HCT116 (cell line): ENCODE results near the gene HCFC1. TPM values are rescaled to one million over a fixed set of nuclear protein-coding genes. Genes with fewer than 3 reads are reported as not detected.
A peak's percentile ranks its signal among the peaks of the same experiment; 100 is the strongest.

Experiments used
- ATAC-seq: fragments of 200-7000 bp; cut with Tn5 transposase; 2 replicates; pipeline ENCODE4 v1.9.1; 2020; ENCODE audit warnings: mild to moderate bottlenecking, moderate library complexity
- BruUV-seq: library from RNA; stranded (reverse); fragments of 400-500 nt; replicated peaks from 2 replicates; lab custom pipeline; 2021; lab: Mats Ljungman, UMichigan
- CTCF ChIA-PET: fragments of 300-600 bp; sonication (Branson Sonifier 250); formaldehyde crosslinking; loops from one replicate; lab custom pipeline; 2021; ENCODE audit warnings: antibody characterized with exemption; lab: Charles Lee
- POLR2A ChIA-PET: fragments of 300-600, 350-600 bp; sonication (Branson Sonifier 250); formaldehyde crosslinking; loops from one replicate; lab custom pipeline; 2021; ENCODE audit warnings: antibody characterized with exemption; lab: Charles Lee
- RAD21 ChIA-PET, 2 experiments: fragments of 300-600 bp; sonication (Branson Sonifier 250); formaldehyde crosslinking; loops; one replicate each; lab custom pipeline; 2023; ENCODE audit warnings: low total read pairs in 2 of 2; ENCODE audit not compliant: uncharacterized antibody in 2 of 2, unreplicated experiment in 2 of 2, low non-redundant PET in 1 of 2; lab: Charles Lee
- DNase-seq: peaks from one replicate; pipeline ENCODE4 v3.0.0-alpha.2; 2010; ENCODE audit warnings: low read depth, low spot score
- H2AFZ ChIP-seq: fragments of 200-600 bp; shearing (Covaris generic), sonication (generic); 2 replicates; pipeline ENCODE4 v1.6.1; 2017; ENCODE audit warnings: low read depth, mixed run types, mixed read lengths, antibody characterized with exemption, low read length; ENCODE audit not compliant: poor library complexity, severe bottlenecking
- H3K27ac ChIP-seq: 2 replicates; pipeline ENCODE4 v1.5.1; 2012; ENCODE audit warnings: low read depth, low read length
- H3K27me3 ChIP-seq: fragments of 200-600 bp; sonication (generic); 2 replicates; pipeline ENCODE4 v1.6.1; 2016; ENCODE audit warnings: mixed run types, low read length, mixed read lengths; ENCODE audit not compliant: insufficient read depth
- H3K36me3 ChIP-seq, 2 experiments: fragments of 200-500 bp in 1 of 2; fragments of 200-600 bp in 1 of 2; sonication (Bioruptor generic) in 1 of 2; sonication (generic) in 1 of 2; 2 replicates each; pipeline versions ENCODE4 v1.5.1 to v1.6.1; 2014 to 2016; ENCODE audit warnings: low read length in 2 of 2, inconsistent platforms in 1 of 2, mixed read lengths in 1 of 2, mixed run types in 1 of 2; ENCODE audit not compliant: insufficient read depth in 2 of 2, control insufficient read depth in 1 of 2
- H3K4me1 ChIP-seq, 2 experiments: fragments of 200-600 bp in 1 of 2; sonication (generic) in 1 of 2; 2 replicates each; pipeline versions ENCODE4 v1.5.1 to v1.6.1; 2012 to 2017; ENCODE audit warnings: low read length in 2 of 2, inconsistent platforms in 1 of 2, mild to moderate bottlenecking in 1 of 2, mixed read lengths in 1 of 2, mixed run types in 1 of 2, moderate library complexity in 1 of 2; ENCODE audit not compliant: insufficient read depth in 2 of 2, control insufficient read depth in 1 of 2
- H3K4me2 ChIP-seq: fragments of 200-600 bp; sonication (generic); 2 replicates; pipeline ENCODE4 v1.6.1; 2017; ENCODE audit warnings: mixed run types, low read length, mixed read lengths
- H3K4me3 ChIP-seq, 2 experiments: fragments of 200-600 bp in 1 of 2; sonication (generic) in 1 of 2; replicated peaks in 1 of 2; 2 replicates each; pipeline ENCODE4 v1.5.1; 2011 to 2016; ENCODE audit warnings: low read length in 2 of 2, control low read depth in 1 of 2, low read depth in 1 of 2, mild to moderate bottlenecking in 1 of 2, mixed read lengths in 1 of 2, mixed run types in 1 of 2
- H3K79me2 ChIP-seq: fragments of 200-600 bp; sonication (generic); 2 replicates; pipeline ENCODE4 v1.6.1; 2017; ENCODE audit warnings: mild to moderate bottlenecking, mixed run types, low read length, moderate library complexity, mixed read lengths; ENCODE audit not compliant: insufficient read depth
- H3K9ac ChIP-seq: fragments of 200-600 bp; sonication (generic); 2 replicates; pipeline ENCODE4 v1.6.1; 2016; ENCODE audit warnings: low read length, mixed read lengths
- H3K9me2 ChIP-seq: fragments of 200-600 bp; sonication (generic), shearing (Covaris generic); 2 replicates; pipeline ENCODE4 v1.6.1; 2017; ENCODE audit warnings: mixed run types, mild to moderate bottlenecking, moderate library complexity; ENCODE audit not compliant: insufficient read depth
- H3K9me3 ChIP-seq, 2 experiments: fragments of 200-500 bp in 1 of 2; fragments of 200-600 bp in 1 of 2; sonication (Bioruptor generic) in 1 of 2; sonication (generic) in 1 of 2; 2 replicates each; pipeline ENCODE4 v1.6.1; 2014 to 2017; ENCODE audit warnings: low read length in 2 of 2, mixed read lengths in 2 of 2, inconsistent platforms in 1 of 2, low read depth in 1 of 2, mild to moderate bottlenecking in 1 of 2, mixed run types in 1 of 2, moderate library complexity in 1 of 2; ENCODE audit not compliant: control insufficient read depth in 1 of 2, insufficient read depth in 1 of 2
- H4K20me1 ChIP-seq: fragments of 200-600 bp; sonication (generic), shearing (Covaris generic); 2 replicates; pipeline ENCODE4 v1.6.1; 2017; ENCODE audit warnings: mixed run types, mild to moderate bottlenecking, moderate library complexity; ENCODE audit not compliant: insufficient read depth
- CTCF ChIP-seq, 3 experiments: fragments of 200-600 bp in 1 of 3; sonication (generic) in 1 of 3; IDR thresholded peaks in 2 of 3; conservative IDR thresholded peaks in 1 of 3; 2 replicates each; pipeline ENCODE4 v1.5.1; 2012 to 2017; ENCODE audit warnings: low read depth in 2 of 3, low read length in 2 of 3, antibody characterized with exemption in 1 of 3, borderline replicate concordance in 1 of 3, control low read depth in 1 of 3, mild to moderate bottlenecking in 1 of 3, mixed read lengths in 1 of 3, mixed run types in 1 of 3, moderate library complexity in 1 of 3; ENCODE audit not compliant: insufficient read depth in 1 of 3
- EGR1 ChIP-seq: IDR thresholded peaks from 2 replicates; pipeline ENCODE4 v1.6.1; 2012; ENCODE audit warnings: low read depth
- POLR2AphosphoS5 ChIP-seq: IDR thresholded peaks from 2 replicates; pipeline ENCODE4 v1.6.1; 2011; ENCODE audit warnings: mild to moderate bottlenecking, low read depth, low read length, moderate library complexity
- TCF7L2 ChIP-seq: IDR thresholded peaks from 2 replicates; pipeline ENCODE4 v1.7.0; 2011; ENCODE audit warnings: borderline replicate concordance, inconsistent platforms; ENCODE audit not compliant: insufficient read depth, insufficient read length; ENCODE audit errors: extremely low read depth
- ZNF274 ChIP-seq: fragments of 200-500 bp; sonication (Bioruptor generic); IDR thresholded peaks from 2 replicates; pipeline ENCODE4 v1.6.1; 2014; ENCODE audit warnings: mild to moderate bottlenecking, low read depth, low read length, inconsistent platforms
- intact Hi-C: fragments of 100-400 bp; cut with micrococcal nuclease; formaldehyde crosslinking; loops from 2 replicates; pipeline ENCODE4 v1.10.0; 2022
- total RNA-seq: library from RNA; stranded (reverse); gene quantifications from one replicate; pipeline ENCODE4 v1.2.1, GENCODE V29; 2021; ENCODE audit not compliant: unreplicated experiment

HCFC1 gene
- total RNA-seq, 1 experiment from 2014 or later: 72.8 TPM

- peaks cover 13% of the 10 kb centered on the region for H3K79me2 ChIP-seq
- TF ChIP-seq CTCF (IDR thresholded peaks at IDR 0.05 in 2 of 3, conservative IDR thresholded peaks at IDR 0.05 in 1 of 3; ENCODE audit: borderline replicate concordance in 1 of 3, insufficient read depth in 1 of 3, low read depth in 2 of 3, low read length in 2 of 3) (0 out of 6 replicates have a peak, but pooled peaks of 1 of the 3 experiments have one; percentile 9), EGR1 (no peak)
- no peaks in the 10 kb centered on the region for H3K27me3 ChIP-seq
- ChIA-PET RAD21 (no interaction called here), CTCF (interaction anchor here (1.0 kb wide), 1 partner anchor 9 kb away, joined by 3 read pairs; no protein-coding TSS in a partner anchor), POLR2A (no interaction called here)
- ATAC-seq (no peak), DNase-seq (no peak)
- no peaks in the 10 kb centered on the region for H3K9me2 ChIP-seq
- intact Hi-C loops: no loop called here
- no peaks in the 10 kb centered on the region for H3K36me3 ChIP-seq
- no peak overlapping the region for H3K4me3 ChIP-seq
- no peaks in the 10 kb centered on the region for H4K20me1 ChIP-seq
- H3K9me3 ChIP-seq: no peaks in the 10 kb centered on the region
- H3K9ac ChIP-seq: no peak overlapping the region
- H3K4me1 ChIP-seq: peaks cover 3 to 12% of the 10 kb centered on the region in 2 experiments; a peak in 1 of 4 replicates
- no peak overlapping the region for H2AFZ ChIP-seq
- H3K4me2 ChIP-seq: no peak overlapping the region
- no TSS peak for BruUV-seq
- H3K27ac ChIP-seq: no peak overlapping the region
These were observed 33.3 kb downstream of the HCFC1 start for GRCh38 chrX:153938226-153938786.

GRCh38 chrX:153937056-153937455, 34.6 kb downstream of the HCFC1 start:
- H3K9me3 ChIP-seq: no peaks in the 10 kb centered on the region
- ATAC-seq: no peak
- H3K36me3 ChIP-seq: no peaks in the 10 kb centered on the region
- DNase-seq: no peak
- H2AFZ ChIP-seq: no peak overlapping the region
- H3K4me2 ChIP-seq: no peak overlapping the region
- intact Hi-C loops: no loop called here
- RAD21 ChIA-PET: no interaction called here
- peaks cover 24% of the 10 kb centered on the region for H3K79me2 ChIP-seq
- CTCF ChIA-PET: interaction anchor here (1.7 kb wide), 1 partner anchor 10 kb away, joined by 6 read pairs; no protein-coding TSS in a partner anchor
- BruUV-seq: no TSS peak
- TF ChIP-seq POLR2AphosphoS5 (no peak), TCF7L2 (no peak), ZNF274 (no peak)
- no peaks in the 10 kb centered on the region for H3K27me3 ChIP-seq
- H3K4me3 ChIP-seq: no peak overlapping the region
- H3K9me2 ChIP-seq: no peaks in the 10 kb centered on the region
- H3K4me1 ChIP-seq: peaks cover 3 to 12% of the 10 kb centered on the region in 2 experiments; a peak in 1 of 4 replicates
- no peaks in the 10 kb centered on the region for H4K20me1 ChIP-seq
- H3K27ac ChIP-seq: no peak overlapping the region
- H3K9ac ChIP-seq: no peak overlapping the region
- POLR2A ChIA-PET: no interaction called here
